HFFc6 (cell line): ENCODE results near the gene C16orf90. TPM values are rescaled to one million over a fixed set of nuclear protein-coding genes. Genes with fewer than 3 reads are reported as not detected.

ENCODE experiments used
- DNase-seq: peaks from one replicate; pipeline ENCODE4 v3.0.0-alpha.2; 2018
- H3K27ac Mint-ChIP-seq: 2 replicates; pipeline ENCODE4 v1.8.0; 2020; ENCODE audit warnings: mild to moderate bottlenecking, mixed read lengths
- H3K27me3 Mint-ChIP-seq: 2 replicates; pipeline ENCODE4 v1.8.0; 2021; ENCODE audit warnings: mild to moderate bottlenecking, moderate library complexity, mixed read lengths; ENCODE audit not compliant: insufficient read depth
- H3K36me3 Mint-ChIP-seq: 2 replicates; pipeline ENCODE4 v1.8.0; 2021; ENCODE audit warnings: low read depth, mixed read lengths
- H3K4me1 Mint-ChIP-seq: 2 replicates; pipeline ENCODE4 v1.8.0; 2020; ENCODE audit warnings: low read depth, mixed read lengths
- H3K4me3 Mint-ChIP-seq: 2 replicates; pipeline ENCODE4 v1.8.0; 2020; ENCODE audit warnings: mild to moderate bottlenecking, moderate library complexity, mixed read lengths
- H3K9me3 Mint-ChIP-seq: 2 replicates; pipeline ENCODE4 v1.8.0; 2020; ENCODE audit warnings: mild to moderate bottlenecking, mixed read lengths
- CTCF ChIP-seq: fragments of 200-600 bp; sonication (generic); IDR thresholded peaks from 2 replicates; pipeline ENCODE4 v1.5.0; 2021; ENCODE audit warnings: antibody characterized with exemption, mild to moderate bottlenecking
- total RNA-seq, 6 experiments: library from RNA; stranded (reverse); fragmentation: NEBNext Ultra II Directional; extraction: Animal tissue kit (Norgen Biotek cat#: 25700); gene quantifications; 2 replicates in 1 of 6; 3 replicates in 5 of 6; pipeline ENCODE4 v1.2.3, GENCODE V29; 2021

Gene C16orf90
- total RNA-seq, 6 experiments from 2014 or later, result not detected

- Mint-ChIP-seq H3K27me3 (peaks cover 7% of the 10 kb centered on the region), H3K9me3 (no peaks in the 10 kb centered on the region), H3K4me1 (no peaks in the 10 kb centered on the region; the same call in 1 of the 2 replicates), H3K27ac (no peak overlapping the region), H3K4me3 (no peak overlapping the region), H3K36me3 (peaks cover 18% of the 10 kb centered on the region)
- no peak for DNase-seq
- TF ChIP-seq CTCF, result no peak
These were observed 10.8 kb downstream of the C16orf90 start for GRCh38 chr16:3484318-3485096.

DNA sequence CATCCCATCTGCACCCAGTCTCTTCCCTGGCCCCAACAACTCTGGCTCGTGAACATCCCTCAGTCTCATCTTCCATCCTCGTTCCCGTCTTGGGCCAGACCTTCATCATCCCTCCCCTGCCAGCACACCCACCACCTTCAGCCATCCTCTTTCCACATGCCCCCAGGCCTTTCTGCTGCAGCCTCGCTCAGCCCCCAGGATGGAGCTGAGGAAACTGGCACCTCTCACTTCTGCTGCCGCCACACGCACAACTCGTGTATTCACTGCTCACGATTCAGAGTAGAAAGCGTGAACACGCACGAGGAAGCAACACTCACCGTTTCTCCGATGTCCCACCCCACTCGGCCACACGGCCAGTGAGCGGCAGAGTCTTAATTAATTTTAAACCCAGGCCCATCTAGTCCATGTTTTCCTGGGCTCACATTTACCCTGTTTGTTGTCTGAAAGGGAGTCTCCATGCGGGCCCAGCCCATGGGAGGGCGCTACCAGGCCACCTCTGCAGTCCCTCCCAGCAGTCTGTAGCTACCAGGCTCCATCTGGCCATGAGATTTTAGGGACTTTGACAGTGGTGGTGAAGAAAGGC lies 12.5 kb downstream of the C16orf90 start:
- Mint-ChIP-seq H3K27ac (no peak overlapping the region), H3K4me1 (no peaks in the 10 kb centered on the region; the same call in 1 of the 2 replicates), H3K4me3 (no peak overlapping the region), H3K27me3 (peaks cover 6% of the 10 kb centered on the region), H3K36me3 (peaks cover 23% of the 10 kb centered on the region), H3K9me3 (no peaks in the 10 kb centered on the region)
- DNase-seq, result no peak
- TF ChIP-seq CTCF, result no peak

DNA sequence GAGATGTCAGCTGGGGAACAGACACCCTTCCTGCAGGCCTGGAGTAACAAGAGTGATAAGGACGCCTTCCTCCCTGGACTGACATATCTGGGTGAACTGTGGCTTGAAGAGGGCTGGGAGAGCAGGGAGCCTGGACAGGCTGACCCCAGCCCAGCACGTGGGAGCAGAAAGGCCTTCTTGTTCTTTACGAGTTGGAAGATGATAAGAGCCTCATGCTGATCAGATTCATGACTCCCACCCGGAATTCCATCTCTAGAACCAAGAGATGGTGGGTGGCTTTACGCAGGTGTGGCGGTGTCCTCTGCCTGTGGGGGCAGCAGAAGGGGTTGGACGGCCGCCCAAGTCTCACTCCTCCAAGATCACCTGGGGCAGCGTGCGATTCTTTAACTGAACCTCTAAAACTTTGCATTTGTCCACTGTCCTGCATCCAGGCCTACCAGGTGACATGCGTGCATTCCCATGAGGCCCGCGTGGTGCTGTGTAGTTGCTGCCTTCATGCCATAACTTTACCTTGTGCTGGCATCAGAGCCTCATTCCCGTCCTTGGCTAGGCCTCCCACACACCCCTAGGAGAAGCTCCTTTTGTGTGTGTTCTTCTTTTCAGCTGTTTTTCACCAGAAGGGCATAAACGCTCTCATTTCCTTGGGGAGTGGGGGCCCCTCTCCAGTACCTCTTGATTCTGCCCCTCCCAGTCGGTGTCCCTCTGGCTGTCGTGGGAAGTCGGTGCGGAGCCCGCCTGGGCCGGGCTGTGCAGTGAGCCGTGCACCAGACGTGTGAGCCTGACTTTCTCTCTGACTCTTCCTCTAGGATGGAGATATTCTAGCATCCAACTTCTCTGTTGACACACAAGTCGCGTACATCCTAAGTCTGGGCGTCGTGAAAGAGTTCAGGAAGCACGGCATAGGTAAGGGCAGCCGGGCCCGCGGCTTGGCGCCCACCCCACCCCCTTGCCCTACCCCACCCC lies 13.3 kb downstream of the C16orf90 start:
- peaks cover 23% of the 10 kb centered on the region for H3K36me3 Mint-ChIP-seq
- no peak overlapping the region for H3K4me3 Mint-ChIP-seq
- no peaks in the 10 kb centered on the region; the same call in 1 of the 2 replicates for H3K4me1 Mint-ChIP-seq
- peaks cover 4% of the 10 kb centered on the region for H3K27me3 Mint-ChIP-seq
- no peak; the same call in 1 of the 2 replicates for TF ChIP-seq CTCF
- H3K27ac Mint-ChIP-seq, result no peak overlapping the region; the same call in 1 of the 2 replicates
- DNase-seq, result no peak
- H3K9me3 Mint-ChIP-seq, result no peaks in the 10 kb centered on the region

DNA sequence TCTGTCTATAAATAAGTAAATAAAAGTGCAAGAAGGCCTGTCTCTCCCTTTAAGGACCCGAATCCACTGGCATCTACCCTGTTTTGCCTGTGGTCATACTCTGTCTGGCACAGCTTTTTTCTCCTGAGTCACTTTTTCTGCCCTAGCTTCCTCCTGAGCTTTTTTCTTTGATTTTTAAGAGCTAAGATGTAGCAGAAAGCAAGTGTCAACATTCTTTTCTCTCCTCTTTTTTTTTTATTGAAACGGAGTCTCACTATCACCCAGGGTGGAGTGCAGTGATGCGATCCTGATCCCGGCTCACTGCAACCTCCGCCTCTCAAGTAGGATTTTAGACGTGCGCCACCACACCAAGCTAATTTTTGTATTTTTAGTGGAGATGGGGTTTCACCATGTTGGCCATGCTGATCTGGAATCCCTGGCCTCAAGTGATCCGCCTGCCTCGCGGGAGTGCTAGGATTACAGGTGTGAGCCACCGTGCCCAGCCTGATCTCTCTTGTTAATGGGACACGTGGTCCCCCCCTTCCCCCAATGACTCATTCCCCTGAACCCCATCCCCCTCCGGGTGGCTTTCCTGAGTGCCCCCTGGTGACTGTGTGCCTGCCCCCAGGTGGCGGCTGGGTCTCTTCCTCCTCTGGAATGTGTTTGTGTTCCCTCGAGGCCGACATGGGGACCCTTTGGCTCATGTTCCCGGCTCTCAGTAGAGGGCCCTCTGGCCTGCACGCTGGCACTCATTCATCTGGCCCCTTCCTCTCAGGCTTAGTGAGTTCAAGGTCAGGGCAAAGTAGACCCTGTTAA lies 14.2 kb downstream of the C16orf90 start:
- Mint-ChIP-seq H3K36me3 (peaks cover 23% of the 10 kb centered on the region), H3K27me3 (peaks cover 4% of the 10 kb centered on the region), H3K9me3 (no peaks in the 10 kb centered on the region), H3K27ac (peak overlapping the region; percentile 61; the same call in 1 of the 2 replicates), H3K4me1 (no peaks in the 10 kb centered on the region; the same call in 1 of the 2 replicates), H3K4me3 (no peak overlapping the region)
- TF ChIP-seq CTCF, result no peak; the same call in 1 of the 2 replicates
- no peak for DNase-seq
